ENCODE data around the gene TAF5L. TPM values are rescaled to one million over a fixed set of nuclear protein-coding genes. Genes with fewer than 3 reads are reported as not detected.
A peak's percentile ranks its signal among the peaks of the same experiment; 100 is the strongest.
"Not testable (repeated sequence)": the region's sequence is repeated elsewhere in the genome, so short reads cannot be mapped to it uniquely, and the experiment has no call there.

TAF5L gene
- total RNA-seq, 1 donor from 2014 or later: 9.3 TPM

DNA sequence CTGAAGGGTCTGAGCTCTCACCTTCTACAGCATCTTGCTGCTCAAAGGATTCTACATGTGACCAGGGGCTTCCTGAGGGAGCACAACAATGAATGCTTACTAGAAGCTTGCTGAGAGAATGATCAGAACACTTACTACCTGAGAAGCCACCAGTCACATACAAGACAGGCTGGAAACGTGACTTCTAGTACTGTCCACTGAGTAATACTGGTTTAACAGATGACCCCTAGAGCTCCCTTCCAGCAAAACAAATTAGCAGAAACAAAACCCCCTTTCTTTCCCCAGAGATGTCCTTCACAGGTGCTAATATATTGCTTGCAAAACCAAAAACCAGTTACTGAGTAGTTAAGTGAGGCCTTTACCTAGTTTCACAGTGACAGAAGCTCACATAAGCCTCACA, 2.1 kb downstream of the TAF5L start:
- no peak for DNase-seq
- no peaks in the 10 kb centered on the region for H3K27me3 ChIP-seq (ENCODE audit: low read depth)
- peaks cover 75% of the 10 kb centered on the region for H3K4me1 ChIP-seq
- no peaks in the 10 kb centered on the region for H3K9me3 ChIP-seq (replicated peaks)
- TF ChIP-seq, protein P1, sequence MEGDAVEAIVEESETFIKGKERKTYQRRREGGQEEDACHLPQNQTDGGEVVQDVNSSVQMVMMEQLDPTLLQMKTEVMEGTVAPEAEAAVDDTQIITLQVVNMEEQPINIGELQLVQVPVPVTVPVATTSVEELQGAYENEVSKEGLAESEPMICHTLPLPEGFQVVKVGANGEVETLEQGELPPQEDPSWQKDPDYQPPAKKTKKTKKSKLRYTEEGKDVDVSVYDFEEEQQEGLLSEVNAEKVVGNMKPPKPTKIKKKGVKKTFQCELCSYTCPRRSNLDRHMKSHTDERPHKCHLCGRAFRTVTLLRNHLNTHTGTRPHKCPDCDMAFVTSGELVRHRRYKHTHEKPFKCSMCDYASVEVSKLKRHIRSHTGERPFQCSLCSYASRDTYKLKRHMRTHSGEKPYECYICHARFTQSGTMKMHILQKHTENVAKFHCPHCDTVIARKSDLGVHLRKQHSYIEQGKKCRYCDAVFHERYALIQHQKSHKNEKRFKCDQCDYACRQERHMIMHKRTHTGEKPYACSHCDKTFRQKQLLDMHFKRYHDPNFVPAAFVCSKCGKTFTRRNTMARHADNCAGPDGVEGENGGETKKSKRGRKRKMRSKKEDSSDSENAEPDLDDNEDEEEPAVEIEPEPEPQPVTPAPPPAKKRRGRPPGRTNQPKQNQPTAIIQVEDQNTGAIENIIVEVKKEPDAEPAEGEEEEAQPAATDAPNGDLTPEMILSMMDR (IDR thresholded peaks at IDR 0.05; ENCODE audit: borderline replicate concordance): no peak
- intact Hi-C loops (cut with micrococcal nuclease): loop anchor here (10.0 kb wide), 1 partner anchor 59 kb away; no protein-coding TSS in a partner anchor
- H3K4me3 ChIP-seq: peak overlapping the region; percentile 97
- no peak overlapping the region for H3K27ac ChIP-seq (replicated peaks)
- no peaks in the 10 kb centered on the region for H3K36me3 ChIP-seq

DNA sequence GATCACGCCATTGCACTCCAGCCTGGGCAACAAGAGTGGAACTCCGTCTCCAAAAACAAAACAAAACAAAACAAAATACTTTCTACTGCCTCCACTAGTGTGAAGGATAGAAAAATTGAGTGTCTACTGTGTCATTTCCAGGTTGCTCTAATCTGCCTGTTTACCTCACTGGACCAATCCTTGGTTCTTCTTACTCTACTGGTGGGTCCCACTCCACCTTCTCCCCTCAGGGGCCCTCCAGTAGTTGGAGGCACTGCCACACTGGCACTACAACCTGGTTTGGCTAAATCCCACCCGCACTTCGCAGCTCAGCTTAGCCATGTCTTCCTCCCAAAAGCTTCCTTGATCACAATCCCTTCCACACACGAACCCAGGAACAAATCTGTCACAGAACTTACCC, 2.7 kb downstream of the TAF5L start:
- H3K4me3 ChIP-seq: no peak overlapping the region
- TF ChIP-seq, protein P1 (IDR thresholded peaks at IDR 0.05; ENCODE audit: borderline replicate concordance): no peak
- no peaks in the 10 kb centered on the region for H3K9me3 ChIP-seq (replicated peaks)
- DNase-seq: no peak
- H3K36me3 ChIP-seq: no peaks in the 10 kb centered on the region
- H3K4me1 ChIP-seq: peaks cover 80% of the 10 kb centered on the region
- H3K27ac ChIP-seq (replicated peaks): no peak overlapping the region
- no peaks in the 10 kb centered on the region for H3K27me3 ChIP-seq (ENCODE audit: low read depth)
- intact Hi-C loops (cut with micrococcal nuclease): loop anchor here (10.0 kb wide), 1 partner anchor 58 kb away; no protein-coding TSS in a partner anchor

DNA sequence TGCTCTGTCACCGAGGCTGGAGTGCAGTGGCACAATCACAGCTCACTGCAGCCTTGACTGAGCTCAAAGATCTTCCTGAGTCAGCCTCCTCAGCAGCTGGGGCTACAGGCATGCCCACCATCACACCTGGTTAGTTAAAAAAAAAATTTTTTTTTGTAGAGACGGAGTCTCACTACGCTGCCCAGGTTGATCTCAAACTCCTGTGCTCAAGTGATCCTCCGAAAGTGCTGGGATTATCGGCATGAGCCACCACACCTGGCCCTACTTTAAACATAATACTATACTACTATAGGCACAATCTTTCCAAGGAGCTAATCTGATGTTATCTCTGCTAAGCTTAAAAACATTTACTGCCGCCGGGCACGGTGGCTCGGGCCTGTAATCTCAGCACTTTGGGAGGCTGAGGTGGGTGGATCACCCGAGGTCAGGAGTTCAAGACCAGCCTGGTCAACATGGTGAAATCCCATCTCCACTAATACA, 3.2 kb downstream of the TAF5L start:
- H3K4me1 ChIP-seq: peaks cover 81% of the 10 kb centered on the region
- H3K27ac ChIP-seq (replicated peaks); H3K4me3 ChIP-seq; DNase-seq; H3K27me3 ChIP-seq (ENCODE audit: low read depth); H3K9me3 ChIP-seq (replicated peaks); H3K36me3 ChIP-seq: not testable (repeated sequence)
- intact Hi-C loops (cut with micrococcal nuclease): loop anchor here (10.0 kb wide), 1 partner anchor 58 kb away; no protein-coding TSS in a partner anchor

DNA sequence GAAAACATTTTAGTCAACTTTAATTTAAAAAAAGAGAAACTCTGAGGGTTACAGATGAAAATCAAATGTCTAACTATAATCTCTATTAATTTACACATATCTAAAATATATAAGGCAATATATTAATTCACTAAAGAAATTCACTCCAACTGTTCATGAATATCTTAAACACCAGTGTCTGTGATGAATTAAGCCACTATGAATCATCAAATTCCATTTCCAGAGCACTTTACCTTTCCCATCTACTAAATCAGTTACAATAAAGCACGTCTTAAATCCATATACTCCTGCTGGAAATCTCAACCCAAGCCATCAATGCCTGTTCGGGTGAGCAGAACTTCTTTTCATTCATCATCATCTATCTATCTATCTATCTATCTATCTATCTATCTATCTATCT, 4.3 kb downstream of the TAF5L start:
- Histone ChIP-seq H3K27ac (replicated peaks) (no peak overlapping the region), H3K4me3 (no peak overlapping the region), H3K36me3 (no peaks in the 10 kb centered on the region), H3K27me3 (ENCODE audit: low read depth) (no peaks in the 10 kb centered on the region), H3K4me1 (peaks cover 77% of the 10 kb centered on the region), H3K9me3 (replicated peaks) (no peaks in the 10 kb centered on the region)
- DNase-seq: no peak
- TF ChIP-seq, protein P1 (IDR thresholded peaks at IDR 0.05; ENCODE audit: borderline replicate concordance): no peak
- intact Hi-C loops (cut with micrococcal nuclease): loop anchor here (10.0 kb wide), 1 partner anchor 57 kb away; no protein-coding TSS in a partner anchor

DNA sequence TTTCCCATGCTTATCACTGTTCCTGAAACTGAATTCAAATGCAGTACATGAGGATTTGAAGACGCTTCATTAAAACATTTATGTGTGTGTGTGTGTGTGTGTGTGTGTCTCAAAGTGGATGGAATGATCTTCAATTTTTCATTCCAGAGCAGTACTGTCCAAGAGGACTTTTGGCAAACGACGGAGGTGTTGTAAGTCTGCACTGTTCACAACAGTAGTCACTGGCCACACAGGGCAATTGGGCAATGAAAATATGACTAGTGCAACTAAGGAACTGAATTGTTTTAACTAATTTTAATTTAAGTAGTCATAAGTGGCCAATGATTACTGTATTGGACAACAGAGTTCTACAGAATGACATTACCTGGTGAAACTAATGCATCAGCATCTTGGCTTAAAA, 5.0 kb downstream of the TAF5L start:
- Histone ChIP-seq H3K4me1 (peaks cover 71% of the 10 kb centered on the region), H3K36me3 (no peaks in the 10 kb centered on the region), H3K27me3 (ENCODE audit: low read depth) (no peaks in the 10 kb centered on the region), H3K9me3 (replicated peaks) (no peaks in the 10 kb centered on the region), H3K27ac (replicated peaks) (no peak overlapping the region), H3K4me3 (no peak overlapping the region)
- TF ChIP-seq, protein P1 (IDR thresholded peaks at IDR 0.05; ENCODE audit: borderline replicate concordance): no peak
- DNase-seq: no peak
- intact Hi-C loops (cut with micrococcal nuclease): loop anchor here (10.0 kb wide), 1 partner anchor 56 kb away; no protein-coding TSS in a partner anchor

DNA sequence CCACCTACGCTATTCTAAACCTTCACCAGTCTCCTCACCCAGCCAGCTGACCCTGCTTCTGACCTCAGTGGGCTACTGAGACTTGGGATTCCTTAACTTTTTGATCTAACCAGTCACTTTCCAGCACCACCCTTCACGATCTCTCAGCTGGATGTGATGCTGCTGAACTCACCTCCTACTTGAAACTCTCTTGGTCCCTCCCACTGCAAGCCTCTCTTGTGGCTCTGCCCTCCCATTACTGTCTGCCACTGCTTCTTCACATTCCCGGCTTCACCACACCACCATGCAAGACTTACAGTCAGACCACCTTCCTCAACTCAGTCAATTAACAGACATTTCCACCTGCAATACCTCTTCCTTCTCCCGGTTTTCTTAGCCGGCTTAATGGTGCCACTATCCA, 6.3 kb downstream of the TAF5L start:
- intact Hi-C loops (cut with micrococcal nuclease): loop anchor here (10.0 kb wide), 1 partner anchor 55 kb away; no protein-coding TSS in a partner anchor
- Histone ChIP-seq H3K9me3 (replicated peaks) (no peaks in the 10 kb centered on the region), H3K27ac (replicated peaks) (no peak overlapping the region), H3K4me3 (no peak overlapping the region), H3K36me3 (no peaks in the 10 kb centered on the region), H3K27me3 (ENCODE audit: low read depth) (no peaks in the 10 kb centered on the region), H3K4me1 (peaks cover 63% of the 10 kb centered on the region)
- no peak for DNase-seq
- TF ChIP-seq, protein P1 (IDR thresholded peaks at IDR 0.05; ENCODE audit: borderline replicate concordance): no peak

Data from left ventricle myocardium inferior (tissue), 1 donor.